GM23248 (cell line): ENCODE results near the gene RAC2.

ENCODE experiments used
- EZH2 ChIP-seq: fragments of 200-600 bp; sonication (generic); IDR thresholded peaks from 2 replicates; pipeline ENCODE4 v1.6.1; 2018; ENCODE audit warnings: antibody characterized with exemption, mild to moderate bottlenecking; ENCODE audit not compliant: insufficient read depth, poor library complexity, severe bottlenecking
- EZH2phosphoT487 ChIP-seq: fragments of 200-600 bp; sonication (generic); IDR thresholded peaks from 2 replicates; pipeline ENCODE4 v1.6.1; 2018; ENCODE audit warnings: antibody characterized with exemption, moderate library complexity, mild to moderate bottlenecking, low read depth; ENCODE audit not compliant: insufficient read depth

DNA sequence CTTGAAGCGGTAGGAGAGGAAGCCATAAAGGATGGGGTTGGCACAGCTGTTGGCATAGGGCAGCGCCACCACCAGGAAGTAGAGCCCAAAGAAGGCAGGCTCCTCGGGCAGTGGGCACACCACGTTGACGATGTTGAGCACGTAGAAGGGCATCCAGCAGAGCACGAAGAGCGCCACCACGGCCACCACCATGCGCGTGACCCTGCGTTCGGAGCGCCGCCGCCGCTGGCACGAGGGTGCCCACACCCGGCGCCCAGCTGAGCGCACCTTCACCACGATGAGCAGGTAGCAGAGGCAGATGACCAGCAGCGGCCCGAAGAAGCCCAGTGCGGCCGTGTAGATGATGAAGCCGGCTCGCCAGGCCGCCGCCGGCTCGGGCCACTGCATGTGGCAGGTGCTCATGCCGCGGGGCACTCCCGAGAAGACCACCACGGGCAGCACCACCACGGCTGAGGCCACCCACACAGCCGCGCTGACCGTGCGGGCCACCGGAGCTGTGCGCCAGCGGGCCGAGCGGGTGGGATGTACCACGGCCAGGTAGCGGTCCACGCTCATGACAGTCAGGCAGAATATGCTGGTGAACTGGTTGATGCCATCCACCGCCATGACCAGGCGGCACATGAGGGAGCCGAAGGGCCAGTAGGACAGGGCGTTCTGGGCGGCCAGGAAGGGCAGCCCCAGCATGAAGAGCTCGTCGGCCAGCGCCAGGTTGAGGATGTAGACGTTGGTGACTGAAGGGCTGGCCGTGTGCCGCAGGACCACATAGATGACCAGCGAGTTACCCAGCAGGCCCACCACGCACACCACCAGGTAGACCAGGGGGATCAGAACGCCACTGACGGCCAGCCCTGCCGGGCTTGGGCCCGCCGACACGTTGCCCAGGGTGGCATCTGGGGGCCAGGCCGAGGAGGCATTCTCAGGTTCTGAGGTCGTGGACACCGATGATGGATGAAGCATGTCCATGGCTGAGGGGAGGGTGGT, 36.9 kb downstream of the RAC2 start:
- no peak for TF ChIP-seq EZH2phosphoT487
- TF ChIP-seq EZH2: no peak
